Ovary (tissue), 1 donor: ENCODE measurements around the gene HMX2.

Experiments used
- EP300 ChIP-seq: sonication (generic); formaldehyde crosslinking; IDR thresholded peaks from one replicate; pipeline ENCODE4 v1.6.1; 2017; ENCODE audit warnings: antibody characterized with exemption
- POLR2A ChIP-seq: fragments of 450-650 bp; IDR thresholded peaks from one replicate; pipeline ENCODE4 v1.6.1; 2017; ENCODE audit warnings: antibody characterized with exemption, mild to moderate bottlenecking, moderate library complexity

DNA sequence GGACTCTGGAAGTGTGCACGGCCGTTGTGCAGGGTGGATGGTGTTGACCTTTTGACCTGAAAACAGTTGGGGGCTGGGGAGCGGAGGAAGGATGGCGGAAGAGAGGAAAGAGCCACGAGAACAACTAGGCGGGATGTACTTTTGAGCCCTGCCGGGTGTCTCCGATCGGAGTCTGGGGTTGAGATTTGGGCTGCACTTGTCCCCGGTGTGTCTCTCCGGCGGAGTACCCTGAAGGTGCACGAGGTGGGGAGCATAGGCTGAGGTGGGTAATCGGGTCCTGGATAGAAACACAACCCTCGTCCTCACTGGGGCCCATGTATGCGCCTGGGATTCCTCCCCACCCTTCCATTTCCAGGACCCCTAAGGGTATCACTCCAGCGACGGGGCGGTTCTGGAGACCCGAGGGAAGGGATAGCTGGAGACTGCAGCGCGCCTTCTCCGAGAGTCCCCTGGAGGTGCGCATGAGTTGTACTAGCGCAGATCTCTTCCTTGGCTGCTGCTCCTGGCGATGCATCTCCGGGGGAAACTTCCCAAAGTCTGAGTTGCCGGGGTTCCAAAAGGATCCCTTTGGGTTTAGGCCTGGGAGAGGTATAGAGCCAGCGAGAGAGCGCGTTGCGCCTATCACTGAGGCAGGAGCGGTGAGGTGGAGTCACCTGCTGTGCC, 4.6 kb upstream of the HMX2 start:
- TF ChIP-seq POLR2A: no peak
- TF ChIP-seq EP300: no peak
